Measurements from ENCODE around the gene UNC79. TPM values are rescaled to one million over a fixed set of nuclear protein-coding genes. Genes with fewer than 3 reads are reported as not detected.

UNC79 gene
- total RNA-seq, 4 donors from 2014 or later: 0.06 to 0.24 (median 0.19) TPM; not detected in 1

GRCh38 chr14:93709249-93709648, 278.5 kb downstream of the UNC79 start:
- no peak for TF ChIP-seq CTCF (IDR thresholded peaks at IDR 0.05)
- DNase-seq (ENCODE audit: low spot score) (no peak), ATAC-seq (ENCODE audit: low FRiP score) (no peak)

- DNase-seq (ENCODE audit: low spot score) (no peak), ATAC-seq (ENCODE audit: low FRiP score) (no peak)
- TF ChIP-seq CTCF (IDR thresholded peaks at IDR 0.05): no peak
These were observed 281.5 kb downstream of the UNC79 start for GRCh38 chr14:93712079-93712837.

GRCh38 chr14:93712838-93713724, 282.3 kb downstream of the UNC79 start:
- peak; percentile 34 for DNase-seq (ENCODE audit: low spot score)
- no peak for TF ChIP-seq CTCF (IDR thresholded peaks at IDR 0.05)
- ATAC-seq (ENCODE audit: low FRiP score): peak; percentile 86

GRCh38 chr14:93713726-93714405, 283.1 kb downstream of the UNC79 start:
- DNase-seq (ENCODE audit: low spot score): no peak
- no peak for TF ChIP-seq CTCF (IDR thresholded peaks at IDR 0.05)

GRCh38 chr14:93714605-93715004, 283.9 kb downstream of the UNC79 start:
- no peak for ATAC-seq (ENCODE audit: low FRiP score)
- DNase-seq (ENCODE audit: low spot score): no peak
- no peak for TF ChIP-seq CTCF (IDR thresholded peaks at IDR 0.05)

More at GRCh38 chr14:93713726-93714405, 283.1 kb downstream of the UNC79 start:
- peak; percentile 21 for ATAC-seq (ENCODE audit: low FRiP score)

GRCh38 chr14:93715279-93715927, 284.7 kb downstream of the UNC79 start:
- DNase-seq (ENCODE audit: low spot score) (no peak), ATAC-seq (ENCODE audit: low FRiP score) (no peak)
- no peak for TF ChIP-seq CTCF (IDR thresholded peaks at IDR 0.05)

Data from omental fat pad (tissue), 4 donors.